ENCODE measurements around the gene SIRT6. TPM values are rescaled to one million over a fixed set of nuclear protein-coding genes. Genes with fewer than 3 reads are reported as not detected.
"Not testable (repeated sequence)": the region's sequence is repeated elsewhere in the genome, so short reads cannot be mapped to it uniquely, and the experiment has no call there.

Gene SIRT6
- 14.6 and 22.3 TPM in 2 replicates for polyA plus RNA-seq (2011; rRNA removed)
- 8.2 and 8.9 TPM in 2 replicates for polyA minus RNA-seq (2011; rRNA and poly(A)+ RNA removed)

- ChIA-PET CTCF (no interaction called here), POLR2A (no interaction called here)
- H3K36me3 ChIP-seq (ENCODE audit: control insufficient read depth, insufficient read depth, low read length): peaks cover 13% of the 10 kb centered on the region
- H3K4me3 ChIP-seq (ENCODE audit: low read depth, low read length): peak within 1 kb of the TSS; percentile 91
- no peak for TF ChIP-seq CTCF (IDR thresholded peaks at IDR 0.05; ENCODE audit: insufficient read depth, low read depth, low read length)
- H3K27me3 ChIP-seq (ENCODE audit: control insufficient read depth, insufficient read depth, low read length): no peaks in the 10 kb centered on the region
- DNase-seq (ENCODE audit: low read depth): peak; percentile 64
Observed at GRCh38 chr19:4182084-4182810, at the start of gene SIRT6, which contains the start of gene ANKRD24. TSS of gene SIRT6 (minus strand) at chr19:4182563. CDS start at chr19:4182539, 24 bp downstream. TSS of gene ANKRD24 (plus strand) at chr19:4182689. CDS start at chr19:4186426, 3,737 bp downstream.

DNA sequence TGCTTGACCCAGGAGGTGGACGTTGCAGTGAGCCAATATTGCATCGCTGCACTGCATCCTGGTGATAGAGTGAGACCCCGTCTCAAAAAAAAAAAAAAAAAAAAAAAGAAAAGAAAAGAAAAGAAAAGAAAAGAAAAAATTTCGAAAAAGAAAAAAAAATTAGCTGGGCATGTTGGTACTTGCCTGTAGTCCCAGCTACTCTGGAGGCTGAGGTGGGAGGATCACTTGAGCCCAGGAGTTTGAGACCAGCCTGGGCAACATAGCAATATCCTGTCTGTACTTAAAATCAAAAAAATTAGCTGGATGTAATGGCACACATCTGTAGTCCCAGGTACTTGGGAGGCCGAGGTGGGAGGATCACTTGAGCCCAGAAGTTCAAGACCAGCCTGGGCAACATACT lies 49.8 kb upstream of the SIRT6 start:
- H3K4me3 ChIP-seq (ENCODE audit: low read depth, low read length); H3K36me3 ChIP-seq (ENCODE audit: control insufficient read depth, insufficient read depth, low read length); POLR2A ChIA-PET; DNase-seq (ENCODE audit: low read depth); H3K27me3 ChIP-seq (ENCODE audit: control insufficient read depth, insufficient read depth, low read length): not testable (repeated sequence)
- CTCF ChIA-PET: interaction anchor here (0.9 to 1.5 kb wide), 2 partner anchors 15 to 120 kb away, joined by 3 to 4 read pairs; partner anchors contain the start of gene YJU2

DNA sequence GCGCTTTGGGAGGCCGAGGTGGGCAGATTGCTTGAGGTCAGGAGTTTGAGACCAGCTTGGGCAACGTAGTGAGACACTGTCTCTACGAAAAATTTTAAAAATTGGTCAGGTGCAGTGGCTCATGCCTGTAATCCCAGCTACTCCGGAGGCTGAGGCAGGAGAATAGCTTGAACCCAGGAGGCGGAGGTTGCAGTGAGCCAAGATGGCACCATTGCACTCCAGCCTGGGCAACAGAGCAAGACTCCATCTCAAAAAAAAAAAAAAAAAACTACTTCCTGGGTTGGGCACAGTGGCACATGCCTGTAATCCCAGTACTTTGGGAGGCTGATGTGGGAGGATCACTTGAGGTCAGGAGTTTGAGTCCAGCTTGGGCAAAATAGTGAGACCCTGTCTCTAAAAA lies 49.2 kb upstream of the SIRT6 start:
- H3K27me3 ChIP-seq (ENCODE audit: control insufficient read depth, insufficient read depth, low read length); DNase-seq (ENCODE audit: low read depth); H3K4me3 ChIP-seq (ENCODE audit: low read depth, low read length); POLR2A ChIA-PET; H3K36me3 ChIP-seq (ENCODE audit: control insufficient read depth, insufficient read depth, low read length): not testable (repeated sequence)
- CTCF ChIA-PET: interaction anchor here (0.9 kb wide), 1 partner anchor 15 kb away, joined by 3 read pairs; the partner anchor contains the start of gene YJU2

- POLR2A ChIA-PET; H3K36me3 ChIP-seq (ENCODE audit: control insufficient read depth, insufficient read depth, low read length); DNase-seq (ENCODE audit: low read depth); H3K4me3 ChIP-seq (ENCODE audit: low read depth, low read length); H3K27me3 ChIP-seq (ENCODE audit: control insufficient read depth, insufficient read depth, low read length): not testable (repeated sequence)
- CTCF ChIA-PET: interaction anchor here (1.0 kb wide), 1 partner anchor 26 kb away, joined by 3 read pairs; no protein-coding TSS in a partner anchor
Observed at GRCh38 chr19:4230237-4230636, 47.9 kb upstream of the SIRT6 start.

- TF ChIP-seq CTCF (IDR thresholded peaks at IDR 0.05; ENCODE audit: insufficient read depth, low read depth, low read length): no peak
- H3K4me3 ChIP-seq (ENCODE audit: low read depth, low read length): no peak within 1 kb of the TSS
- POLR2A ChIA-PET: no interaction called here
- CTCF ChIA-PET: no interaction called here
- no peaks in the 10 kb centered on the region for H3K36me3 ChIP-seq (ENCODE audit: control insufficient read depth, insufficient read depth, low read length)
- DNase-seq (ENCODE audit: low read depth): no peak
- peaks cover 4% of the 10 kb centered on the region; the same call in 1 of the 2 replicates for H3K27me3 ChIP-seq (ENCODE audit: control insufficient read depth, insufficient read depth, low read length)
Observed at GRCh38 chr19:4229179-4229931, 47.0 kb upstream of the SIRT6 start, which contains the start of gene EBI3. TSS of gene EBI3 (plus strand) at chr19:4229523. CDS start at chr19:4229551, 28 bp downstream.

DNA sequence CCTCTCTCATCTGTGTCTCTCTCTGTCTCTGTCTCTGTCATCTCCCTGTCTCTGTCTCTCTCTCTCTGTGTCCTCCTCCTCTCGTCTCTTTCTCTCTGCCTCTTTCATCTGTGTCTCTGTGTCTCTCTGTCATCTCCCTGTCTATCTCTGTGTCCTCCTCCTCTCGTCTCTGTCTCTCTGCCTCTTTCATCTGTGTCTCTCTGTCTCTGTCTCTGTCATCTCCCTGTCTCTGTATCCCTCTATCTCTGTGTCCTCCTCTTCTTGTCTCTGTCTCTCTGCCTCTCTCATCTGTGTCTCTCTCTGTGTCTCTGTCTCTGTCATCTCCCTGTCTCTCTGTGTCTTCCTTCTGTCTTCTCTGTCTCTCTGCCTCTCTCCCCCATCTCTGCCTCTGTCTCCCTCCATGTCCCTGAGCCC lies 46.4 kb upstream of the SIRT6 start:
- no peak for DNase-seq (ENCODE audit: low read depth)
- no peak overlapping the region for H3K4me3 ChIP-seq (ENCODE audit: low read depth, low read length)
- CTCF ChIA-PET: no interaction called here
- TF ChIP-seq CTCF (IDR thresholded peaks at IDR 0.05; ENCODE audit: insufficient read depth, low read depth, low read length): no peak
- POLR2A ChIA-PET: no interaction called here
- H3K36me3 ChIP-seq (ENCODE audit: control insufficient read depth, insufficient read depth, low read length): no peaks in the 10 kb centered on the region
- peaks cover 4% of the 10 kb centered on the region; the same call in 1 of the 2 replicates for H3K27me3 ChIP-seq (ENCODE audit: control insufficient read depth, insufficient read depth, low read length)
